ENCODE measurements around the gene WDR70.

GRCh38 chr5:37492778-37493555, 113.8 kb downstream of the WDR70 start:
- TF ChIP-seq EZH2 (IDR thresholded peaks at IDR 0.05; ENCODE audit: borderline replicate concordance, low read depth, low read length, severe bottlenecking), result no peak
- no peak for TF ChIP-seq CTCF (IDR thresholded peaks at IDR 0.05; ENCODE audit: extremely low read depth in 1 of 2, insufficient read depth in 1 of 2, low read depth in 1 of 2, low read length in 2 of 2)
